IMR-90 (cell line): ENCODE results near the gene RGP1. TPM values are rescaled to one million over a fixed set of nuclear protein-coding genes. Genes with fewer than 3 reads are reported as not detected.

Experiments
- ATAC-seq: fragments of 200-7000 bp; cut with Tn5 transposase; 2 replicates; pipeline ENCODE4 v1.9.1; 2020; ENCODE audit warnings: low read depth, mild to moderate bottlenecking, moderate library complexity
- BruUV-seq: library from RNA; stranded (reverse); fragments of 400-500 nt; replicated peaks from 2 replicates; lab custom pipeline; 2021; lab: Mats Ljungman, UMichigan
- CTCF ChIA-PET: fragments of 300-600 bp; formaldehyde crosslinking; extraction: SDS; loops from one replicate; lab custom pipeline; 2021; ENCODE audit warnings: antibody characterized with exemption; lab: Yijun Ruan, JAX
- POLR2A ChIA-PET: fragments of 300-600 bp; sonication (Branson Sonifier 250); formaldehyde crosslinking; loops from one replicate; lab custom pipeline; 2022; ENCODE audit warnings: antibody characterized with exemption; ENCODE audit not compliant: unreplicated experiment; lab: Charles Lee
- DNase-seq: peaks from one replicate; pipeline ENCODE4 v3.0.0; 2013
- H2AFZ ChIP-seq: replicated peaks from 2 replicates; pipeline ENCODE3; 2013; ENCODE audit warnings: low read length, mild to moderate bottlenecking; ENCODE audit not compliant: poor library complexity
- H2AK5ac ChIP-seq: 2 replicates; pipeline ENCODE4 v1.6.1; 2013; ENCODE audit warnings: low read depth, low read length, inconsistent platforms
- H2AK9ac ChIP-seq: replicated peaks from 2 replicates; pipeline ENCODE3; 2013; ENCODE audit warnings: mild to moderate bottlenecking, low read depth, low read length, moderate library complexity; ENCODE audit not compliant: poor library complexity
- H2BK120ac ChIP-seq: 2 replicates; pipeline ENCODE4 v1.6.1; 2013; ENCODE audit warnings: low read depth, low read length, inconsistent platforms
- H2BK15ac ChIP-seq: 3 replicates; pipeline ENCODE4 v1.6.1; 2013; ENCODE audit warnings: low read depth, low read length, inconsistent platforms
- H2BK20ac ChIP-seq: 2 replicates; pipeline ENCODE4 v1.6.1; 2013; ENCODE audit warnings: low read depth, mild to moderate bottlenecking, inconsistent platforms, low read length, moderate library complexity
- H2BK5ac ChIP-seq: 2 replicates; pipeline ENCODE4 v1.6.1; 2013; ENCODE audit warnings: mild to moderate bottlenecking, low read depth, low read length, inconsistent platforms; ENCODE audit not compliant: poor library complexity, severe bottlenecking
- H3K14ac ChIP-seq: replicated peaks from 2 replicates; pipeline ENCODE4 v1.6.1; 2013; ENCODE audit warnings: low read depth, low read length, inconsistent platforms
- H3K18ac ChIP-seq: 2 replicates; pipeline ENCODE4 v1.6.1; 2013; ENCODE audit warnings: low read depth, low read length, control low read depth
- H3K23ac ChIP-seq: 2 replicates; pipeline ENCODE4 v1.6.1; 2013; ENCODE audit warnings: low read depth, low read length, inconsistent platforms
- H3K27ac ChIP-seq: 2 replicates; pipeline ENCODE4 v1.5.1; 2013; ENCODE audit warnings: mild to moderate bottlenecking, control low read depth, low read length; ENCODE audit not compliant: insufficient read depth
- H3K27me3 ChIP-seq: 2 replicates; pipeline ENCODE4 v1.6.1; 2013; ENCODE audit warnings: low read length; ENCODE audit not compliant: control insufficient read depth, insufficient read depth
- H3K36me3 ChIP-seq: 2 replicates; pipeline ENCODE4 v1.6.1; 2013; ENCODE audit warnings: low read length, mixed read lengths; ENCODE audit not compliant: control insufficient read depth, insufficient read depth
- H3K4ac ChIP-seq: 2 replicates; pipeline ENCODE4 v1.6.1; 2013; ENCODE audit warnings: low read depth, low read length, inconsistent platforms
- H3K4me1 ChIP-seq: 2 replicates; pipeline ENCODE4 v1.6.1; 2013; ENCODE audit warnings: low read length, mixed read lengths; ENCODE audit not compliant: control insufficient read depth, insufficient read depth
- H3K4me2 ChIP-seq: 2 replicates; pipeline ENCODE4 v1.6.1; 2013; ENCODE audit warnings: low read depth, mild to moderate bottlenecking, control low read depth, low read length, moderate library complexity
- H3K4me3 ChIP-seq: 2 replicates; pipeline ENCODE4 v1.5.1; 2013; ENCODE audit warnings: low read depth, mild to moderate bottlenecking, control low read depth, low read length, moderate library complexity; ENCODE audit not compliant: insufficient read depth
- H3K56ac ChIP-seq: 2 replicates; pipeline ENCODE4 v1.6.1; 2013; ENCODE audit warnings: low read length, inconsistent platforms; ENCODE audit not compliant: insufficient read depth; ENCODE audit errors: extremely low read depth
- H3K79me1 ChIP-seq, 2 experiments: 2 replicates each; pipeline ENCODE4 v1.6.1; 2013; ENCODE audit warnings: low read length in 2 of 2, inconsistent platforms in 1 of 2, low read depth in 1 of 2
- H3K9ac ChIP-seq: 2 replicates; pipeline ENCODE4 v1.6.1; 2013; ENCODE audit warnings: low read depth, low read length, control low read depth
- H3K9me1 ChIP-seq: 2 replicates; pipeline ENCODE4 v1.6.1; 2013; ENCODE audit warnings: low read length, inconsistent platforms; ENCODE audit not compliant: insufficient read depth
- H3K9me3 ChIP-seq: 2 replicates; pipeline ENCODE4 v1.6.1; 2013; ENCODE audit warnings: low read length; ENCODE audit not compliant: control insufficient read depth, insufficient read depth
- H4K20me1 ChIP-seq: 2 replicates; pipeline ENCODE4 v1.6.1; 2013; ENCODE audit warnings: low read length, inconsistent platforms; ENCODE audit not compliant: insufficient read depth
- H4K5ac ChIP-seq: 2 replicates; pipeline ENCODE4 v1.6.1; 2013; ENCODE audit warnings: mild to moderate bottlenecking, low read depth, low read length, control low read depth
- H4K8ac ChIP-seq, 2 experiments: 2 replicates each; pipeline ENCODE4 v1.6.1; 2013; ENCODE audit warnings: low read depth in 2 of 2, low read length in 2 of 2, control low read depth in 1 of 2, inconsistent platforms in 1 of 2
- H4K91ac ChIP-seq: 2 replicates; pipeline ENCODE4 v1.6.1; 2013; ENCODE audit warnings: low read depth, low read length, inconsistent platforms; ENCODE audit not compliant: insufficient read depth
- BHLHE40 ChIP-seq: fragments of 150-350 bp; IDR thresholded peaks from 2 replicates; pipeline ENCODE4 v1.6.1; 2016; ENCODE audit warnings: mild to moderate bottlenecking, low read depth, low read length
- FOS ChIP-seq: fragments of 150-350 bp; IDR thresholded peaks from 2 replicates; pipeline ENCODE4 v1.6.1; 2016; ENCODE audit warnings: low read depth, low read length
- MAZ ChIP-seq: IDR thresholded peaks from 2 replicates; pipeline ENCODE4 v1.6.1; 2012; ENCODE audit warnings: low read depth, mild to moderate bottlenecking, low read length, improper control_type of control experiment, moderate library complexity, borderline replicate concordance
- NFE2L2 ChIP-seq: fragments of 150-350 bp; IDR thresholded peaks from 2 replicates; pipeline ENCODE4 v1.6.1; 2016; ENCODE audit warnings: low read depth, mild to moderate bottlenecking, low read length
- RCOR1 ChIP-seq: IDR thresholded peaks from 2 replicates; pipeline ENCODE4 v1.6.1; 2012; ENCODE audit warnings: mild to moderate bottlenecking, low read length, improper control_type of control experiment; ENCODE audit not compliant: insufficient replicate concordance
- USF2 ChIP-seq: fragments of 150-350 bp; IDR thresholded peaks from 2 replicates; pipeline ENCODE4 v1.6.1; 2017; ENCODE audit warnings: mild to moderate bottlenecking, antibody characterized with exemption, low read length, low read depth
- whole genome bisulfite sequencing, 2 experiments: methylation state at CpG; one replicate each; pipeline versions ENCODE4 v1.1.5 to v1.1.7; 2013; ENCODE audit warnings: missing lambda C conversion rate in 2 of 2; ENCODE audit not compliant: insufficient read length in 1 of 2; ENCODE audit errors: extremely low coverage in 2 of 2; 5-methylcytosine and 5-hydroxymethylcytosine counted together
- dilution Hi-C: fragments of 300-500 bp; cut with HindIII; formaldehyde crosslinking; loops from one replicate; pipeline ENCODE4 v1.14.3; 2018; ENCODE audit warnings: low sequenced_read_pairs; ENCODE audit not compliant: unreplicated experiment
- in situ Hi-C: fragments of 300-500 bp; cut with MboI; formaldehyde crosslinking; loops from 3 replicates; pipeline ENCODE4 v1.14.3; 2019; ENCODE audit warnings: low sequenced_read_pairs, inconsistent platforms, mixed read lengths
- intact Hi-C: fragments of 100-400 bp; cut with micrococcal nuclease; formaldehyde crosslinking; loops from 2 replicates; pipeline ENCODE4 v1.10.0; 2022
- polyA plus RNA-seq, 3 experiments: library from polyadenylated mRNA; depleted of rRNA; stranded (reverse); fragments of >200 nt; gene quantifications; 2 replicates each; pipeline ENCODE4 v1.2.3, GENCODE V29; 2012; ENCODE audit warnings: low replicate concordance in 1 of 3
- total RNA-seq: library from RNA; depleted of rRNA; stranded (reverse); fragments of >200 nt; gene quantifications from 2 replicates; pipeline ENCODE4 v1.2.3, GENCODE V29; 2012

The RGP1 gene
- total and polyA plus RNA-seq, 2 of the 4 experiments (the other 2 are of a cell fraction): 10.2 to 14.3 TPM

- H3K4ac ChIP-seq: no peak within 1 kb of the TSS
- no peak within 1 kb of the TSS for H4K8ac ChIP-seq
- no TSS peak for BruUV-seq
- H4K20me1 ChIP-seq: no peaks in the 10 kb centered on the region
- H3K27me3 ChIP-seq: peaks cover 2% of the 10 kb centered on the region; the same call in 1 of the 2 replicates
- H3K27ac ChIP-seq: no peak within 1 kb of the TSS
- no peak within 1 kb of the TSS for H3K9ac ChIP-seq
- H3K36me3 ChIP-seq: peaks cover 40% of the 10 kb centered on the region
- H3K4me2 ChIP-seq: no peak within 1 kb of the TSS
- POLR2A ChIA-PET: no interaction called here
- no peak within 1 kb of the TSS for H4K5ac ChIP-seq
- no peak for DNase-seq
- TF ChIP-seq RCOR1 (no peak), FOS (no peak), BHLHE40 (no peak), MAZ (no peak), USF2 (no peak), NFE2L2 (no peak)
- H2BK15ac ChIP-seq: no peak within 1 kb of the TSS
- no peak within 1 kb of the TSS for H3K14ac ChIP-seq
- no peak within 1 kb of the TSS for H3K23ac ChIP-seq
- no peak within 1 kb of the TSS for H2AK5ac ChIP-seq
- H3K9me3 ChIP-seq: no peaks in the 10 kb centered on the region
- dilution Hi-C loops (no loop called here), in situ Hi-C loops (no loop called here), intact Hi-C loops (no loop called here)
- peaks cover 9% of the 10 kb centered on the region for H3K9me1 ChIP-seq
- CTCF ChIA-PET: no interaction called here
- no peak within 1 kb of the TSS for H2BK120ac ChIP-seq
- H2AFZ ChIP-seq: no peak within 1 kb of the TSS
- WGBS, 2 experiments: no CpG with 5 or more reads among the region's 3 CpGs
- no peak within 1 kb of the TSS for H2BK5ac ChIP-seq
- peaks cover 12 to 18% of the 10 kb centered on the region in 2 experiments for H3K79me1 ChIP-seq
- H2AK9ac ChIP-seq: no peak within 1 kb of the TSS
- no peak within 1 kb of the TSS for H4K91ac ChIP-seq
- H3K4me1 ChIP-seq: peaks cover 13% of the 10 kb centered on the region
- H2BK20ac ChIP-seq: no peak within 1 kb of the TSS
- no peak within 1 kb of the TSS for H3K18ac ChIP-seq
- H3K4me3 ChIP-seq: no peak within 1 kb of the TSS
- H3K56ac ChIP-seq: no peak within 1 kb of the TSS
- no peak for ATAC-seq
Observed at GRCh38 chr9:35754264-35754663, 5.2 kb downstream of the RGP1 start, which contains the start of gene MSMP. TSS of gene MSMP (minus strand) at chr9:35754276. CDS start at chr9:35754129, 147 bp downstream.
